H9 (cell line): ENCODE measurements around the gene PUM1. TPM values are rescaled to one million over a fixed set of nuclear protein-coding genes. Genes with fewer than 3 reads are reported as not detected.

ENCODE experiments used
- DNase-seq: peaks from one replicate; pipeline ENCODE4 v3.0.0-alpha.2; 2017
- H2AFZ ChIP-seq: one replicate; pipeline ENCODE4 v1.6.1; 2013; ENCODE audit warnings: mild to moderate bottlenecking, low read length, control low read depth, moderate library complexity
- H2AK5ac ChIP-seq: 2 replicates; pipeline ENCODE4 v1.6.1; 2013; ENCODE audit warnings: low read length, control low read depth, mixed read lengths; ENCODE audit not compliant: insufficient read length
- H2BK120ac ChIP-seq: one replicate; pipeline ENCODE4 v1.6.1; 2013; ENCODE audit warnings: low read depth, mild to moderate bottlenecking, low read length, control low read depth, inconsistent platforms; ENCODE audit not compliant: poor library complexity, severe bottlenecking
- H2BK12ac ChIP-seq: 2 replicates; pipeline ENCODE4 v1.6.1; 2013; ENCODE audit warnings: low read length, control low read depth, mixed read lengths, low read depth; ENCODE audit not compliant: insufficient read length
- H2BK15ac ChIP-seq: 2 replicates; pipeline ENCODE4 v1.6.1; 2013; ENCODE audit warnings: low read depth, low read length, control low read depth
- H2BK20ac ChIP-seq: one replicate; pipeline ENCODE4 v1.6.1; 2013; ENCODE audit warnings: low read depth, mild to moderate bottlenecking, low read length, control low read depth, inconsistent platforms; ENCODE audit not compliant: poor library complexity, severe bottlenecking
- H2BK5ac ChIP-seq: 2 replicates; pipeline ENCODE4 v1.6.1; 2013; ENCODE audit warnings: low read length, control low read depth, mixed read lengths; ENCODE audit not compliant: insufficient read length
- H3K14ac ChIP-seq: 2 replicates; pipeline ENCODE4 v1.6.1; 2013; ENCODE audit warnings: low read length, control low read depth; ENCODE audit not compliant: insufficient read depth
- H3K18ac ChIP-seq: 2 replicates; pipeline ENCODE4 v1.6.1; 2013; ENCODE audit warnings: low read depth, mild to moderate bottlenecking, mixed read lengths, low read length, control low read depth; ENCODE audit not compliant: insufficient read length
- H3K23ac ChIP-seq: 2 replicates; pipeline ENCODE4 v1.6.1; 2013; ENCODE audit warnings: low read length, control low read depth, mixed read lengths, low read depth; ENCODE audit not compliant: insufficient read length
- H3K23me2 ChIP-seq: 2 replicates; pipeline ENCODE4 v1.6.1; 2013; ENCODE audit warnings: low read depth, mild to moderate bottlenecking, mixed read lengths, low read length, control low read depth; ENCODE audit not compliant: insufficient read length, poor library complexity, severe bottlenecking
- H3K27ac ChIP-seq: 2 replicates; pipeline ENCODE4 v1.5.1; 2013; ENCODE audit warnings: low read length, control low read depth, mixed read lengths, low read depth; ENCODE audit not compliant: insufficient read length
- H3K27me3 ChIP-seq: 2 replicates; pipeline ENCODE4 v1.6.1; 2013; ENCODE audit warnings: low read length, control low read depth, inconsistent platforms; ENCODE audit not compliant: insufficient read depth
- H3K4ac ChIP-seq: 2 replicates; pipeline ENCODE4 v1.6.1; 2013; ENCODE audit warnings: low read depth, mild to moderate bottlenecking, control low read depth, inconsistent platforms, low read length, moderate library complexity
- H3K4me1 ChIP-seq: 2 replicates; pipeline ENCODE4 v1.6.1; 2013; ENCODE audit warnings: low read length, control low read depth, inconsistent platforms; ENCODE audit not compliant: insufficient read depth
- H3K4me2 ChIP-seq: 2 replicates; pipeline ENCODE4 v1.6.1; 2013; ENCODE audit warnings: low read length, control low read depth, mixed read lengths; ENCODE audit not compliant: insufficient read length, insufficient read depth
- H3K56ac ChIP-seq: 2 replicates; pipeline ENCODE4 v1.6.1; 2013; ENCODE audit warnings: low read depth, mild to moderate bottlenecking, mixed read lengths, low read length, control low read depth; ENCODE audit not compliant: insufficient read length
- H3K79me1 ChIP-seq: 2 replicates; pipeline ENCODE4 v1.6.1; 2013; ENCODE audit warnings: low read depth, mild to moderate bottlenecking, moderate library complexity, low read length, control low read depth, inconsistent platforms; ENCODE audit not compliant: insufficient read depth, poor library complexity, severe bottlenecking
- H3K79me2 ChIP-seq: 2 replicates; pipeline ENCODE4 v1.6.1; 2013; ENCODE audit warnings: low read length, control low read depth, inconsistent platforms; ENCODE audit not compliant: insufficient read depth
- H3K9ac ChIP-seq: 2 replicates; pipeline ENCODE4 v1.6.1; 2013; ENCODE audit warnings: low read length, control low read depth, mixed read lengths; ENCODE audit not compliant: insufficient read length; ENCODE audit errors: extremely low read depth
- H3K9me3 ChIP-seq: one replicate; pipeline ENCODE4 v1.6.1; 2013; ENCODE audit warnings: low read depth, low read length, inconsistent platforms; ENCODE audit not compliant: control insufficient read depth
- H3T11ph ChIP-seq: one replicate; pipeline ENCODE4 v1.6.1; 2013; ENCODE audit warnings: mild to moderate bottlenecking, low read length, control low read depth, inconsistent platforms
- H4K20me1 ChIP-seq: one replicate; pipeline ENCODE4 v1.6.1; 2013; ENCODE audit not compliant: control insufficient read depth, insufficient read length, insufficient read depth
- H4K5ac ChIP-seq: 2 replicates; pipeline ENCODE4 v1.6.1; 2013; ENCODE audit warnings: low read depth, mild to moderate bottlenecking, mixed read lengths, low read length, control low read depth; ENCODE audit not compliant: insufficient read length
- H4K8ac ChIP-seq: replicated peaks from 2 replicates; pipeline ENCODE4 v1.6.1; 2013; ENCODE audit warnings: low read length, control low read depth, mixed read lengths, low read depth; ENCODE audit not compliant: insufficient read length
- H4K91ac ChIP-seq: 2 replicates; pipeline ENCODE4 v1.6.1; 2013; ENCODE audit warnings: low read depth, mild to moderate bottlenecking, moderate library complexity, mixed read lengths, low read length, control low read depth; ENCODE audit not compliant: insufficient read length
- H3K27ac Mint-ChIP-seq, 3 experiments: 2 replicates in 2 of 3; 3 replicates in 1 of 3; pipeline ENCODE4 v1.8.0; 2020 to 2021; ENCODE audit warnings: mixed read lengths in 3 of 3, mild to moderate bottlenecking in 1 of 3, moderate library complexity in 1 of 3
- H3K27me3 Mint-ChIP-seq: 2 replicates; pipeline ENCODE4 v1.8.0; 2021; ENCODE audit warnings: low read depth, mild to moderate bottlenecking, moderate library complexity, mixed read lengths
- H3K36me3 Mint-ChIP-seq, 3 experiments: 2 replicates in 2 of 3; 3 replicates in 1 of 3; pipeline ENCODE4 v1.8.0; 2020 to 2021; ENCODE audit warnings: low read depth in 3 of 3, mixed read lengths in 3 of 3; ENCODE audit not compliant: insufficient read depth in 1 of 3
- H3K4me1 Mint-ChIP-seq, 2 experiments: 2 replicates each; pipeline ENCODE4 v1.8.0; 2020; ENCODE audit warnings: mixed read lengths in 2 of 2
- H3K4me3 Mint-ChIP-seq, 2 experiments: 2 replicates in 1 of 2; 3 replicates in 1 of 2; pipeline ENCODE4 v1.8.0; 2020 to 2021; ENCODE audit warnings: mild to moderate bottlenecking in 2 of 2, mixed read lengths in 2 of 2, moderate library complexity in 1 of 2
- H3K9me3 Mint-ChIP-seq, 2 experiments: 2 replicates in 1 of 2; 3 replicates in 1 of 2; pipeline ENCODE4 v1.8.0; 2020; ENCODE audit warnings: mild to moderate bottlenecking in 2 of 2, mixed read lengths in 2 of 2, moderate library complexity in 1 of 2
- CTCF ChIP-seq: fragments of 200-600 bp; sonication (generic); conservative IDR thresholded peaks from 3 replicates; pipeline ENCODE4 v1.8.0; 2021; ENCODE audit warnings: antibody characterized with exemption, mild to moderate bottlenecking
- WGBS: extraction: QIAGEN DNeasy Blood & Tissue Kit; methylation state at CpG from one replicate; pipeline ENCODE4 v1.1.7; 2013; ENCODE audit warnings: missing lambda C conversion rate, low lambda C conversion rate, mixed read lengths; ENCODE audit not compliant: insufficient read length; ENCODE audit errors: extremely low coverage; 5-methylcytosine and 5-hydroxymethylcytosine counted together
- total RNA-seq: library from RNA; stranded (reverse); gene quantifications from 2 replicates; pipeline ENCODE4 v1.2.1, GENCODE V29; 2021

PUM1 gene
- total RNA-seq, 1 experiment from 2014 or later, result 164 TPM

DNA sequence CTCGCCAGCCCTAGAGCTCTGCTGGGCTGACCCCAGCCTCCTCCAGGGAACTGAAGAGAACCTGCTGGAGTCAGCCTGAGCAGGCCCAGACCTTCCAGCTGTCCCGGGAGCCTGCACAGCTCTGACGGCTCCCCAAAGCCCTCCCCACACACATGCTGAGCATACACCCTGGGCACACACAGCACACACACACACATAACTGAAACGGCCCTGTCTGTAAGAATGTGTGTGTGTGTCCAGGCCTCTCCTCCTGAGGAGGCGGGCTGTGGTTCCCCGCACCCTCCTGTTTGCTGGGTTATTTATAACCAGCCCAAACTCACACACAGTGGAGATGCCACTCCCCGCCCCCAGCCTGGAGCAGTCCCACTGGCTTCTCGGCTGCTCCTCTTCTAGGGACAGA is 177.1 kb downstream of the PUM1 start:
- H3K4me3 Mint-ChIP-seq, result no peak overlapping the region; a peak in 1 of 5 replicates
- H3K4ac ChIP-seq, result no peak overlapping the region
- H4K8ac ChIP-seq, result no peak overlapping the region
- no peak for TF ChIP-seq CTCF
- no peak overlapping the region for H2BK120ac ChIP-seq
- no peaks in the 10 kb centered on the region for H3K9me3 ChIP-seq
- H4K91ac ChIP-seq, result no peak overlapping the region
- WGBS, result no CpG with 5 or more reads among the region's 8 CpGs
- H3K9me3 Mint-ChIP-seq, result no peaks in the 10 kb centered on the region
- no peak overlapping the region for H2BK15ac ChIP-seq
- no peak overlapping the region for H2BK20ac ChIP-seq
- no peak overlapping the region for H3K9ac ChIP-seq
- no peak overlapping the region for H3K4me2 ChIP-seq
- no peak overlapping the region for H3K23ac ChIP-seq
- H3K4me1 ChIP-seq, result peaks cover 5% of the 10 kb centered on the region; the same call in 1 of the 2 replicates
- no peak overlapping the region for H4K5ac ChIP-seq
- H3T11ph ChIP-seq, result no peak overlapping the region
- H3K4me1 Mint-ChIP-seq, result peaks cover 32 to 37% of the 10 kb centered on the region in 2 experiments
- H3K27me3 Mint-ChIP-seq, result no peaks in the 10 kb centered on the region
- peak overlapping the region; percentile 70 to 93 (median 93); a peak in 5 of 7 replicates for H3K27ac Mint-ChIP-seq
- H2BK5ac ChIP-seq, result no peak overlapping the region
- H4K20me1 ChIP-seq, result no peaks in the 10 kb centered on the region
- no peak overlapping the region for H2AFZ ChIP-seq
- DNase-seq, result no peak
- H3K79me2 ChIP-seq, result no peaks in the 10 kb centered on the region
- H2BK12ac ChIP-seq, result no peak overlapping the region
- H3K18ac ChIP-seq, result no peak overlapping the region
- no peak overlapping the region for H2AK5ac ChIP-seq
- H3K79me1 ChIP-seq, result no peaks in the 10 kb centered on the region
- peak overlapping the region; percentile 9; the same call in 1 of the 2 replicates for H3K14ac ChIP-seq
- no peaks in the 10 kb centered on the region for H3K36me3 Mint-ChIP-seq
- no peaks in the 10 kb centered on the region for H3K23me2 ChIP-seq
- no peak overlapping the region for H3K56ac ChIP-seq
- no peak overlapping the region for H3K27ac ChIP-seq
- H3K27me3 ChIP-seq, result no peaks in the 10 kb centered on the region
